GM12878 (cell line): ENCODE data around the gene CCNT2. TPM values are rescaled to one million over a fixed set of nuclear protein-coding genes. Genes with fewer than 3 reads are reported as not detected.

ENCODE experiments used
- polyA plus RNA-seq, 11 experiments: library from polyadenylated mRNA; depleted of rRNA in 4 of 11; unstranded in 6 of 11; stranded (reverse) in 5 of 11; fragments of >200 nt; fragmentation: Nextera tagmentation in 4 of 11; fragmentation: Illumina TruSeq in 1 of 11; extraction: Ambion mirVana in 4 of 11; extraction: Trizol in 1 of 11; gene quantifications; 1 replicate in 1 of 11; 2 replicates in 10 of 11; pipeline versions ENCODE4 v1.2.1 to v1.2.3, GENCODE V29; 2011 to 2016; ENCODE audit warnings: inconsistent platforms in 2 of 11, missing spikeins in 2 of 11, low read depth in 1 of 11
- total RNA-seq, 4 experiments: library from RNA; depleted of rRNA in 3 of 4; stranded (reverse); fragments of >200 nt in 3 of 4; fragmentation: Illumina TruSeq in 1 of 4; extraction: Trizol in 1 of 4; gene quantifications; 2 replicates each; pipeline versions ENCODE4 v1.2.1 to v1.2.3, GENCODE V29; 2013 to 2021

Gene CCNT2
- total and polyA plus RNA-seq, 10 of the 15 experiments (the other 5 are each of a cell fraction or from before 2014, with no cell fraction given) = 6.0 to 25.6 (median 20.0) TPM

Other genes starting within 250 kb of the CCNT2 start
- gene TMEM163, start 199.8 kb upstream of the CCNT2 start, total RNA-seq (2014; rRNA removed) = 0.05 and 0.11 TPM in 2 replicates
- gene TMEM163, start 199.8 kb upstream of the CCNT2 start, total RNA-seq (2014; rRNA removed; fragmentation: Illumina TruSeq; extraction: Trizol) = 0.05 TPM in 1 of 2 replicates, not detected in the other
- gene TMEM163, start 199.8 kb upstream of the CCNT2 start, total RNA-seq (2021) = not detected in 2 replicates
- gene TMEM163, start 199.8 kb upstream of the CCNT2 start, polyA plus RNA-seq (2011; rRNA removed) = 0.07 TPM in 2 replicates
- gene TMEM163, start 199.8 kb upstream of the CCNT2 start, polyA plus RNA-seq (2014; fragmentation: Illumina TruSeq; extraction: Trizol) = 0.06 TPM in 1 of 2 replicates, not detected in the other
- gene TMEM163, start 199.8 kb upstream of the CCNT2 start, polyA plus RNA-seq (2014; fragmentation: Nextera tagmentation; extraction: Ambion mirVana) = under 1 TPM; 0.05 to 0.06 TPM
- not detected in 2 replicates for gene TMEM163, start 199.8 kb upstream of the CCNT2 start, polyA plus RNA-seq (2014; rRNA removed)
- under 1 TPM in 1 of 2 experiments, not detected in 1; 0.10 TPM for gene TMEM163, start 199.8 kb upstream of the CCNT2 start, polyA plus RNA-seq (2016; fragmentation: Nextera tagmentation; extraction: Ambion mirVana)
- not detected in 2 replicates for gene ACMSD, start 80.2 kb upstream of the CCNT2 start, total RNA-seq (2014; rRNA removed)
- gene ACMSD, start 80.2 kb upstream of the CCNT2 start, total RNA-seq (2014; rRNA removed; fragmentation: Illumina TruSeq; extraction: Trizol) = not detected in 2 replicates
- not detected in 2 replicates for gene ACMSD, start 80.2 kb upstream of the CCNT2 start, total RNA-seq (2021)
- not detected in 2 replicates for gene ACMSD, start 80.2 kb upstream of the CCNT2 start, polyA plus RNA-seq (2011; rRNA removed)
- not detected in 2 replicates for gene ACMSD, start 80.2 kb upstream of the CCNT2 start, polyA plus RNA-seq (2014; fragmentation: Illumina TruSeq; extraction: Trizol)
- not detected for gene ACMSD, start 80.2 kb upstream of the CCNT2 start, polyA plus RNA-seq (2014; fragmentation: Nextera tagmentation; extraction: Ambion mirVana)
- not detected in 2 replicates for gene ACMSD, start 80.2 kb upstream of the CCNT2 start, polyA plus RNA-seq (2014; rRNA removed)
- gene ACMSD, start 80.2 kb upstream of the CCNT2 start, polyA plus RNA-seq (2016; fragmentation: Nextera tagmentation; extraction: Ambion mirVana) = under 1 TPM in 1 of 2 experiments, not detected in 1; 0.08 TPM
- not detected in 2 replicates for gene MAP3K19, start 128.6 kb downstream of the CCNT2 start, total RNA-seq (2014; rRNA removed)
- gene MAP3K19, start 128.6 kb downstream of the CCNT2 start, total RNA-seq (2014; rRNA removed; fragmentation: Illumina TruSeq; extraction: Trizol) = not detected in 2 replicates
- not detected in 2 replicates for gene MAP3K19, start 128.6 kb downstream of the CCNT2 start, total RNA-seq (2021)
- gene MAP3K19, start 128.6 kb downstream of the CCNT2 start, polyA plus RNA-seq (2011; rRNA removed) = not detected in 2 replicates
- gene MAP3K19, start 128.6 kb downstream of the CCNT2 start, polyA plus RNA-seq (2014; fragmentation: Illumina TruSeq; extraction: Trizol) = not detected in 2 replicates
- not detected for gene MAP3K19, start 128.6 kb downstream of the CCNT2 start, polyA plus RNA-seq (2014; fragmentation: Nextera tagmentation; extraction: Ambion mirVana)
- 0.05 TPM in 1 of 2 replicates, not detected in the other for gene MAP3K19, start 128.6 kb downstream of the CCNT2 start, polyA plus RNA-seq (2014; rRNA removed)
- not detected for gene MAP3K19, start 128.6 kb downstream of the CCNT2 start, polyA plus RNA-seq (2016; fragmentation: Nextera tagmentation; extraction: Ambion mirVana)
- 19.2 and 26.0 TPM in 2 replicates for gene RAB3GAP1, start 133.5 kb downstream of the CCNT2 start, total RNA-seq (2014; rRNA removed)
- gene RAB3GAP1, start 133.5 kb downstream of the CCNT2 start, total RNA-seq (2014; rRNA removed; fragmentation: Illumina TruSeq; extraction: Trizol) = 36.9 and 37.4 TPM in 2 replicates
- gene RAB3GAP1, start 133.5 kb downstream of the CCNT2 start, total RNA-seq (2021) = 24.9 and 25.2 TPM in 2 replicates
- 22.6 and 35.3 TPM in 2 replicates for gene RAB3GAP1, start 133.5 kb downstream of the CCNT2 start, polyA plus RNA-seq (2011; rRNA removed)
- 30.7 and 37.8 TPM in 2 replicates for gene RAB3GAP1, start 133.5 kb downstream of the CCNT2 start, polyA plus RNA-seq (2014; fragmentation: Illumina TruSeq; extraction: Trizol)
- gene RAB3GAP1, start 133.5 kb downstream of the CCNT2 start, polyA plus RNA-seq (2014; fragmentation: Nextera tagmentation; extraction: Ambion mirVana) = 10 to 100 TPM; 13.7 to 20.9 TPM
- 15.6 and 21.1 TPM in 2 replicates for gene RAB3GAP1, start 133.5 kb downstream of the CCNT2 start, polyA plus RNA-seq (2014; rRNA removed)
- 10 to 100 TPM; 18.3 to 19.8 TPM for gene RAB3GAP1, start 133.5 kb downstream of the CCNT2 start, polyA plus RNA-seq (2016; fragmentation: Nextera tagmentation; extraction: Ambion mirVana)